Endothelial cell of umbilical vein (primary cell): ENCODE measurements around the gene CLDN9. TPM values are rescaled to one million over a fixed set of nuclear protein-coding genes. Genes with fewer than 3 reads are reported as not detected.

Experiments used
- BruUV-seq: library from RNA; stranded (reverse); fragments of 400-500 nt; replicated peaks from 2 replicates; lab custom pipeline; 2021; lab: Mats Ljungman, UMichigan
- CTCF ChIA-PET: fragments of 300-600, 350-600 bp; sonication (Branson Sonifier 250); formaldehyde crosslinking; loops from one replicate; lab custom pipeline; 2021; ENCODE audit warnings: antibody characterized with exemption, inconsistent platforms; lab: Charles Lee
- POLR2A ChIA-PET: fragments of 300-600, 350-600 bp; sonication (Branson Sonifier 250); formaldehyde crosslinking; loops from one replicate; lab custom pipeline; 2021; ENCODE audit warnings: antibody characterized with exemption, inconsistent platforms; lab: Charles Lee
- DNase-seq: peaks from one replicate; pipeline ENCODE4 v3.0.0-alpha.2; 2011; ENCODE audit warnings: low read depth, low spot score
- FAIRE-seq: peaks from 2 replicates; lab custom pipeline; 2011; peaks lifted over from hg19 to GRCh38; lab: Jason Lieb, UNC
- H2AFZ ChIP-seq: 2 replicates; pipeline ENCODE4 v1.6.0; 2012; ENCODE audit warnings: low read depth, low read length, control low read depth, inconsistent platforms
- H3K27ac ChIP-seq: 2 replicates; pipeline ENCODE4 v1.5.1; 2011; ENCODE audit warnings: low read depth, mild to moderate bottlenecking, control low read depth, low read length, moderate library complexity; ENCODE audit not compliant: insufficient read depth
- H3K27me3 ChIP-seq, 2 experiments: 2 replicates each; pipeline versions ENCODE4 v1.6.0 to v1.6.1; 2011; ENCODE audit warnings: low read length in 2 of 2, mixed read lengths in 1 of 2; ENCODE audit not compliant: control insufficient read depth in 2 of 2, insufficient read depth in 2 of 2
- H3K36me3 ChIP-seq, 2 experiments: 2 replicates in 1 of 2; 3 replicates in 1 of 2; pipeline ENCODE4 v1.5.1; 2011; ENCODE audit warnings: low read length in 2 of 2, mild to moderate bottlenecking in 1 of 2, moderate library complexity in 1 of 2; ENCODE audit not compliant: control insufficient read depth in 2 of 2, insufficient read depth in 2 of 2; ENCODE audit errors: extremely low read depth in 1 of 2
- H3K4me1 ChIP-seq: 3 replicates; pipeline ENCODE4 v1.5.1; 2011; ENCODE audit warnings: mild to moderate bottlenecking, low read length; ENCODE audit not compliant: control insufficient read depth, insufficient read depth; ENCODE audit errors: extremely low read depth
- H3K4me2 ChIP-seq: 2 replicates; pipeline ENCODE4 v1.6.1; 2011; ENCODE audit warnings: low read length, control low read depth, mixed read lengths; ENCODE audit not compliant: insufficient read depth
- H3K4me3 ChIP-seq, 3 experiments: fragments of 200-600 bp in 1 of 3; sonication (generic), shearing (Covaris generic) in 1 of 3; replicated peaks in 1 of 3; 2 replicates each; pipeline ENCODE4 v1.5.1; 2011 to 2016; ENCODE audit warnings: control low read depth in 3 of 3, low read length in 3 of 3, mild to moderate bottlenecking in 2 of 3, inconsistent platforms in 1 of 3, low read depth in 1 of 3, moderate library complexity in 1 of 3; ENCODE audit not compliant: insufficient read depth in 1 of 3
- H3K79me2 ChIP-seq: 2 replicates; pipeline ENCODE4 v1.6.0; 2012; ENCODE audit warnings: low read length, inconsistent platforms; ENCODE audit not compliant: control insufficient read depth, insufficient read depth
- H3K9ac ChIP-seq: replicated peaks from 2 replicates; pipeline ENCODE3; 2011; ENCODE audit warnings: low read length, control low read depth; ENCODE audit not compliant: insufficient read depth; ENCODE audit errors: extremely low read depth
- H3K9me1 ChIP-seq: replicated peaks from 3 replicates; pipeline ENCODE4 v1.6.0; 2011; ENCODE audit warnings: mild to moderate bottlenecking, low read length; ENCODE audit not compliant: control insufficient read depth, insufficient read depth; ENCODE audit errors: extremely low read depth
- H3K9me3 ChIP-seq: replicated peaks from 2 replicates; pipeline ENCODE4 v1.5.1; 2012; ENCODE audit warnings: low read length, inconsistent platforms; ENCODE audit not compliant: control insufficient read depth, insufficient read depth
- H4K20me1 ChIP-seq: replicated peaks from 2 replicates; pipeline ENCODE3; 2011; ENCODE audit warnings: mild to moderate bottlenecking, low read length; ENCODE audit not compliant: control insufficient read depth, insufficient read depth; ENCODE audit errors: extremely low read depth
- EZH2 ChIP-seq: IDR thresholded peaks from 2 replicates; pipeline ENCODE4 v1.6.1; 2012; ENCODE audit warnings: borderline replicate concordance, low read depth, mild to moderate bottlenecking, moderate library complexity, low read length, inconsistent platforms; ENCODE audit not compliant: severe bottlenecking
- FOS ChIP-seq: IDR thresholded peaks from 2 replicates; pipeline ENCODE4 v1.6.1; 2011; ENCODE audit warnings: mild to moderate bottlenecking, low read length, moderate library complexity, borderline replicate concordance; ENCODE audit not compliant: insufficient read depth
- GATA2 ChIP-seq: IDR thresholded peaks from 2 replicates; pipeline ENCODE4 v1.7.0; 2011; ENCODE audit warnings: low read depth, mild to moderate bottlenecking, moderate library complexity, mixed read lengths, low read length; ENCODE audit not compliant: insufficient read length, insufficient read depth
- JUN ChIP-seq: IDR thresholded peaks from 2 replicates; pipeline ENCODE4 v1.6.1; 2011; ENCODE audit warnings: borderline replicate concordance, low read depth; ENCODE audit not compliant: insufficient read length, insufficient read depth
- MYC ChIP-seq: IDR thresholded peaks from one replicate; pipeline ENCODE4 v1.6.1; 2011; ENCODE audit warnings: mild to moderate bottlenecking, low read depth, low read length
- POLR2A ChIP-seq: IDR thresholded peaks from 2 replicates; pipeline ENCODE4 v1.6.1; 2012; ENCODE audit warnings: low read depth, mild to moderate bottlenecking, control low read depth, low read length
- POLR2AphosphoS5 ChIP-seq: IDR thresholded peaks from 2 replicates; pipeline ENCODE4 v1.6.1; 2012; ENCODE audit warnings: low read depth, mild to moderate bottlenecking, control low read depth, low read length, moderate library complexity; ENCODE audit not compliant: insufficient read depth
- dilution Hi-C: fragments of 300-500 bp; cut with MboI; formaldehyde crosslinking; loops from one replicate; pipeline ENCODE4 v1.15.0; 2019; ENCODE audit warnings: low sequenced_read_pairs; ENCODE audit not compliant: extremely low pct_ligation_motif_present
- intact Hi-C: fragments of 100-400 bp; cut with micrococcal nuclease; formaldehyde crosslinking; loops from one replicate; pipeline ENCODE4 v1.10.0; 2022
- polyA plus RNA-seq, 4 experiments: library from polyadenylated mRNA; depleted of rRNA in 3 of 4; stranded (reverse) in 3 of 4; unstranded in 1 of 4; fragments of >200 nt; gene quantifications; 2 replicates each; pipeline versions ENCODE4 v1.2.1 to v1.2.3, GENCODE V29; 2011 to 2012; ENCODE audit warnings: missing spikeins in 1 of 4
- total RNA-seq: library from RNA; stranded (reverse); gene quantifications from 2 replicates; pipeline ENCODE4 v1.2.3, GENCODE V29; 2021
- TF ChIP-seq, protein P1 (sequence below), 2 donors: IDR thresholded peaks; 1 replicate in 1 of 2; 2 replicates in 1 of 2; pipeline ENCODE4 v1.5.1; 2011; ENCODE audit warnings: low read length in 2 of 2, mild to moderate bottlenecking in 2 of 2, moderate library complexity in 2 of 2, control low read depth in 1 of 2, inconsistent platforms in 1 of 2, low read depth in 1 of 2; ENCODE audit not compliant: insufficient read depth in 1 of 2; ENCODE audit errors: extremely low read depth in 1 of 2
- TF ChIP-seq, protein P2 (sequence below): IDR thresholded peaks from 2 replicates; pipeline ENCODE4 v1.6.1; 2011; ENCODE audit not compliant: insufficient read depth, insufficient read length

CLDN9 gene
- total and polyA plus RNA-seq, 2 donors (not counting 3 experiments of a cell fraction or from before 2014, with no cell fraction given): 0.06 TPM; not detected in 1

DNA sequence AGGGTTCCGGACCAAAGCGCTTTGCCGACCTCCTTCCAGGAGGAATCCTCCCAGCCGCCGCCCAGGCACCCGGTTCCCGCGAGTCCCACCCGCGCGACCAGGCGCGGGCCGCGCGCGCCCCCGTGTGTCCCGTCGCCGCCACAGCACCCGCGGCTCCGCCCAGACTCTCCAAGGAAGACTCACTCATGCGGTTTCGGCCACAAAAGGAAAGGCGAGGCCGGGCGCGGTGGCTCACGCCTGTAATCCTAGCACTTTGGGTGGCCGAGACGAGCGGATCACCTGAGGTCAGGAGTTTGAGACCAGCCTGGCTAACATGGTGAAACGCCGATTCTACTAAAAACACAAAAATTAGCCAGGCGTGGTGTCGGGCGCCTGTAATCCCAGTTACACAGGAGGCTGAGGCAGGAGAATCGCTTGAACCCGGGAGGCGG is 29.0 kb upstream of the CLDN9 start:
- DNase-seq: peak; percentile 76
- Histone ChIP-seq H3K9me1 (no peaks in the 10 kb centered on the region), H3K27me3 (no peaks in the 10 kb centered on the region), H3K4me3 (no peak overlapping the region), H2AFZ (peak overlapping the region; percentile 54), H3K27ac (no peak overlapping the region), H4K20me1 (no peaks in the 10 kb centered on the region), H3K79me2 (peaks cover 5% of the 10 kb centered on the region), H3K9me3 (no peaks in the 10 kb centered on the region), H3K4me1 (peaks cover 10% of the 10 kb centered on the region), H3K36me3 (no peaks in the 10 kb centered on the region), H3K9ac (no peak overlapping the region), H3K4me2 (peak overlapping the region; percentile 17)
- TF ChIP-seq POLR2AphosphoS5: peak; percentile 74
- TF ChIP-seq, protein P1, sequence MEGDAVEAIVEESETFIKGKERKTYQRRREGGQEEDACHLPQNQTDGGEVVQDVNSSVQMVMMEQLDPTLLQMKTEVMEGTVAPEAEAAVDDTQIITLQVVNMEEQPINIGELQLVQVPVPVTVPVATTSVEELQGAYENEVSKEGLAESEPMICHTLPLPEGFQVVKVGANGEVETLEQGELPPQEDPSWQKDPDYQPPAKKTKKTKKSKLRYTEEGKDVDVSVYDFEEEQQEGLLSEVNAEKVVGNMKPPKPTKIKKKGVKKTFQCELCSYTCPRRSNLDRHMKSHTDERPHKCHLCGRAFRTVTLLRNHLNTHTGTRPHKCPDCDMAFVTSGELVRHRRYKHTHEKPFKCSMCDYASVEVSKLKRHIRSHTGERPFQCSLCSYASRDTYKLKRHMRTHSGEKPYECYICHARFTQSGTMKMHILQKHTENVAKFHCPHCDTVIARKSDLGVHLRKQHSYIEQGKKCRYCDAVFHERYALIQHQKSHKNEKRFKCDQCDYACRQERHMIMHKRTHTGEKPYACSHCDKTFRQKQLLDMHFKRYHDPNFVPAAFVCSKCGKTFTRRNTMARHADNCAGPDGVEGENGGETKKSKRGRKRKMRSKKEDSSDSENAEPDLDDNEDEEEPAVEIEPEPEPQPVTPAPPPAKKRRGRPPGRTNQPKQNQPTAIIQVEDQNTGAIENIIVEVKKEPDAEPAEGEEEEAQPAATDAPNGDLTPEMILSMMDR (IDR thresholded peaks at IDR 0.05; ENCODE audit: extremely low read depth in 1 of 2, insufficient read depth in 1 of 2, low read depth in 1 of 2, low read length in 2 of 2): peak; percentile 81 to 91
- TF ChIP-seq, protein P2, sequence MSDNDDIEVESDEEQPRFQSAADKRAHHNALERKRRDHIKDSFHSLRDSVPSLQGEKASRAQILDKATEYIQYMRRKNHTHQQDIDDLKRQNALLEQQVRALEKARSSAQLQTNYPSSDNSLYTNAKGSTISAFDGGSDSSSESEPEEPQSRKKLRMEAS: no peak
- dilution Hi-C loops: no loop called here
- intact Hi-C loops: no loop called here
- FAIRE-seq: peak; percentile 88
- ChIA-PET POLR2A (no interaction called here), CTCF (interaction anchor here (1.0 to 1.7 kb wide), 2 partner anchors 22 to 48 kb away, joined by 3 to 4 read pairs; no protein-coding TSS in a partner anchor)
- no TSS peak for BruUV-seq

DNA sequence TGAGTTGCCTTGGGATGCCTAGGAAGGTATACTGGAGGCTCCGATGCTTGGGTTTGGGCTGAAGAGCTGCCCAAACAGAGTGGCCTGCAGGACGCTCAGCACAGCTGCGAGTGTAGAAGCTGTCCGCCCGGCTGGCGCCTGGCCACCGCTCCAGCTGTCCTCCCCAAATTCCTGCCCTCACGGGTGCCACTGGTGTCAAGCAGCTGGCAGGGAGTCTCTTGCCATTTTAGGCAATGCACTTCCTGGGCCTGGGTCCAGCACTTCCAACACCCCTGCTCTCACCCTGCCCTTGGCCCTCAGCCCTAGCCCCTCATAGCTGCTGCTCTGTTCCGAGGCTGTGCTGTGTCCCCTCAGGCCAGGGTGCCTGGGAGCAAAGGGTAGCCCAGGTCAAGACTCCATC is 27.3 kb upstream of the CLDN9 start:
- Histone ChIP-seq H2AFZ (no peak overlapping the region), H3K27me3 (peaks cover 0 to 5% of the 10 kb centered on the region in 2 experiments), H3K4me1 (peaks cover 5% of the 10 kb centered on the region), H3K79me2 (no peaks in the 10 kb centered on the region), H3K9me3 (no peaks in the 10 kb centered on the region), H3K9ac (no peak overlapping the region), H3K9me1 (no peaks in the 10 kb centered on the region), H3K36me3 (no peaks in the 10 kb centered on the region), H4K20me1 (no peaks in the 10 kb centered on the region), H3K4me3 (no peak overlapping the region), H3K4me2 (no peak overlapping the region), H3K27ac (no peak overlapping the region)
- FAIRE-seq (no peak), DNase-seq (no peak)
- intact Hi-C loops (no loop called here), dilution Hi-C loops (no loop called here)
- no TSS peak for BruUV-seq
- CTCF ChIA-PET: interaction anchor here (1.4 kb wide), 1 partner anchor 43 kb away, joined by 3 read pairs; no protein-coding TSS in a partner anchor
- POLR2A ChIA-PET: no interaction called here
- TF ChIP-seq FOS: no peak
- TF ChIP-seq GATA2: no peak
- TF ChIP-seq, protein P2: no peak
- TF ChIP-seq, protein P1 (IDR thresholded peaks at IDR 0.05; ENCODE audit: extremely low read depth in 1 of 2, insufficient read depth in 1 of 2, low read depth in 1 of 2, low read length in 2 of 2): no peak
- TF ChIP-seq POLR2A: no peak
- TF ChIP-seq MYC: no peak
- no peak for TF ChIP-seq POLR2AphosphoS5
- TF ChIP-seq JUN: no peak
- no peak for TF ChIP-seq EZH2
